NK-92 (cell line): ENCODE results near the gene DMRTC1B.
"Not testable (repeated sequence)": the region's sequence is repeated elsewhere in the genome, so short reads cannot be mapped to it uniquely, and the experiment has no call there.

Source experiments
- DNase-seq: peaks from one replicate; lab custom pipeline; 2025; ENCODE audit not compliant: unreplicated experiment; lab: John Stamatoyannopoulos, UW

The DMRTC1B gene, protein sequence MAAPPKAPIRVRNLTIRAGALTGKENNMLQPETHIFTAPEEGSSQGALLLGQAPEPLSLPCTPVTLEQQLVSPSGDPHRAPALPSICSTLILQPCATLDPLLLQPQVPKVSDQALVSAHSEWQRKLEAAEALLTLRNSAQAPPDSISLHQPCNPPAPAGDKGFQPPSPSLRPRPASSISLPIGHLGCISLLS

GRCh38 chrX:72776653-72777466 is at the start of gene DMRTC1B:
TSS of gene DMRTC1B (plus strand) at chrX:72776890. CDS start at chrX:72845136, 68,246 bp downstream.
- DNase-seq = not testable (repeated sequence)

DNA sequence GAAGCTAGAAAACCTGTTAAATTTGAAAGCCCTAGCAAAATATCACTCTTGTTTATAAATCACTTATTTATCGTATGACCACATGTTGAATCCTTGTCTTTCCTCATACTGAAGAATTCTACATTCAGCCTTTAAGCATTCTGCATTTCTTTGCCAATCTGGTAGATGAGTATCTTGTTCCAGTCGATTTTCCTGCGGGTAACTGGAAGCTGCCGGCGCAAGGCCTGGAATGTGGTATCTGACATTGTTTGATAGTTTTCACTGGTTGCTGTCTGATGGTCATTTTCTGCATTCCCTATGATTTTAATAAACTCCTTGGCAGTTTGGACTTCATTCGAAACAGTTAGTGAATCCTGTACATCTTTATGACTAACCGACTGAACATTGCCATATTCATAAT is 48.8 kb upstream of the DMRTC1B start:
- DNase-seq = no peak

GRCh38 chrX:72733636-72734035 is 43.1 kb upstream of the DMRTC1B start:
- DNase-seq = not testable (repeated sequence)

DNA sequence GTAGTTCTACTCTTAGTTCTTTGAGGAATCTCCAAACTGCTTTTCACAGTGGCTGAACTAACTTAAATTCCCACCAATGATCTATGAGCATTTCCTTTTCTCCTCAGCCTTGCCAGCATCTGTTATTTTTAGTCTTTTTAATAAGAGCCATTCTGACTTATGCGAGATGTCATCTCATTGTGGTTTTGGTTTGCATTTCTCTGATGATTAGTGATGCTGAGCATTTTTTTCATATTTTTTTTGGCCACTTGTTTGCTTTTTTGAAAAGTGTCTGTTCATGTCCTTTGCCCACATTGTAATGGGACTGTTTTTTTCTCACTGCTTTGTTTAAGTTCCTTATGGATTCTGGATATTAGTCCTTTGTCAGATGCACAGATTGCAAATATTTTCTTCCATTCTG is 41.1 kb upstream of the DMRTC1B start:
- no peak for DNase-seq

DNA sequence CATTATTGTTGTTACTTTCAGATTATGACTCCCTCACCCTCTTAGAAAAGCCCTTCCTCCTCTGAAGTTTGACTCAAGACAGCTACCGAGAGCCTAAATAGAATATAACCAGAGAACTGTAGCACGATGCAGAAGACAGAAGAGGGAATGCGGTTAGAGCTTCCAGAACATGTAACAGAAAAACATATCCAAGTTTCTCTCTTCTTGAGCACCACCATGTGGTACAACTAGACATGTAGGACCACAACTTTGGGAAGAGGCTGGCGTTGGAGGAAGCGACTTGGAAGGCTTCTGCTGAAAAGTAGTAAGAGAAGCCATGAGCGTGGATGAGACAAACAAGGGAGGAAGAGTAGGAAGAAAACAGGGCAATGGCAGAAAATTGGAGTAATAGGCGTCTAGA is 31.1 kb upstream of the DMRTC1B start:
- not testable (repeated sequence) for DNase-seq

DNA sequence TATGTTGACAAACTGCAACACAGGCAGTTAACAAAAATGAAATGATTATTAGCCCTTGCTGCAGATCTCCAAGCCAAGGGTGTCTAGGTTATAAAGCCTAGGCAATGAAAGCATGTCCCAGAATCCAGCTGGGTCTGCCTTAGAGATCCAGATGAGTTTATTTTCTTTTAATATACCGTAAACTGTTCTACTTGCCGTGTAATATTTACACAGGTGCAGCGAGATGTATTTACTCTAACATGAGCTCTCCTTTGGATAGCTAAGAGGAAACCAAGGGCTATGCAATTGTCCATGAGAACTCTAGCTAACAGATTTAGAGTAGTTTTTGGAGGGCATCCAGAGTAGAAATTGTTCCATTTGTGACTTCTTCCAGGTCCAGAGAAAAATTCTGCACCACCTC is 28.1 kb upstream of the DMRTC1B start:
- not testable (repeated sequence) for DNase-seq

DNA sequence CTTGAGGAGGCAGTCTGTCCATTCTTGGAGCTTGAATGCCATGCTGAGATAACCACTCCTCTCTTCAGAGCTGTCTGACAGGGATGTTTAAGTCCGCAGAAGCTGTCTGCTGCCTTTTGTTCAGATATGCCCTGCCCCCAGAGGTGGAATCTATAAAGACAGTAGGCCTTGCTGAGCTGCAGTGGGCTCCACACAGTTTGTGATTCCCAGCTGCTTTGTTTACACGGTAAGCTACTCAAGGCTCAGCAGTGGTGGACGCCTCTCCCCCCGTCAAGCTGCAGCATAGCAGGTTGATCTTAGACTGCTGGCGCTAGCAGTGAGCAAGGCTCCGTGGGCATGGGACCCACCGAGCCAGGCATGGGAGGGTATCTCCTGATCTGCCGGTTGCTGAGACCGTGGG is 16.2 kb upstream of the DMRTC1B start:
- DNase-seq = not testable (repeated sequence)

- not testable (repeated sequence) for DNase-seq
Measured at GRCh38 chrX:72777467-72777790, 739 bp downstream of the DMRTC1B start.

GRCh38 chrX:72778146-72778545 is 1.5 kb downstream of the DMRTC1B start:
- DNase-seq = not testable (repeated sequence)

DNA sequence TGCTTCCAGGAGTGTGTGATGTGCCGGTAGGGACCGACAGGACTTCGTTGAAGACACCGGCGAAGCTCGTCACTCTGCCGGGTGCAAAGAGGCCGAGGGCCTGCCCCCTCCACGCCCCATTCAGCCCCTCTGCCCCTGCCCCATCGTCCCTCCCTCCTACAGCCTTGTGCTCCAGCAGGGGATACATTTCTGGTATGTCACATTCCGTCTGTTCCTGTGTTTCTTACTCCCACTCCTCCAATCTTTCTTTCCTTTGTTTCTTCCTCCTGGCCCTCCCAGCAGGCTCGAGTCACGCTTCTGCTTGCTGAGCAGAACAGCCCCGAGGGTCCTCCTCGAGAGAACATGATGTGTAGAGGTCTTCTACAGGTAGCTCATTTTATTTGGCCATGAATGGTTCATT is 5.9 kb downstream of the DMRTC1B start, which contains the start of gene FAM236B:
Gene FAM236B (minus strand): TSS at position 101 of the 400 bp plus-strand sequence. CDS start 100 bp downstream, at position 1.
- DNase-seq = not testable (repeated sequence)

DNA sequence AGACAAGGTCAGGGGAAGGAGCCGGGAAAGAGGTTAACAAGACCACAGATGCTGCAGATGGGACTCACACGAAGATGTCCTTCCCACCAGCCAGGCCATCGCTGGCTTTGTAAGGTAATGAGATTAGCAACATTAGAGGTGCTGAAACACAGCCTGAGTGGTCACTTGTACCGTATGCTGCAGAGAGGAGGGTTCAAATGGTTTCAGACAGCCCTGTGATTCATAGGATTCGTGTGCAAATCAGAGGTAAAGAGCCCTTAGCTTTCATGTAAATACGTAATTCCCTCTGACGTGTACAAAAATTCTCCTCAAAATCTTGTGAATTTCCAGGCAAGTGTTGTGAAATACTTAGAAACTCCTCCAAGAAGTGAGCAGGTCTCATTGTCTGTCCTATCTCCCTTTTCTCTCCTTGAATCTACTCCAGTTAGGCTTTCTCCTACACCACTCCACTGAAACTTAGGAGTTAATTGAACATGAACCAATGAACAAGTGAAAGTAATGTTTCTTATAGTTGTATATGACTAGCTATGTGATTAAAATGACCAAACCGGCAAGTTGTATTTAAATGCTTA is 6.8 kb downstream of the DMRTC1B start:
- not testable (repeated sequence) for DNase-seq

GRCh38 chrX:72783964-72784363 is 7.3 kb downstream of the DMRTC1B start:
- DNase-seq = not testable (repeated sequence)

GRCh38 chrX:72788142-72788541 is 11.5 kb downstream of the DMRTC1B start:
- not testable (repeated sequence) for DNase-seq

DNA sequence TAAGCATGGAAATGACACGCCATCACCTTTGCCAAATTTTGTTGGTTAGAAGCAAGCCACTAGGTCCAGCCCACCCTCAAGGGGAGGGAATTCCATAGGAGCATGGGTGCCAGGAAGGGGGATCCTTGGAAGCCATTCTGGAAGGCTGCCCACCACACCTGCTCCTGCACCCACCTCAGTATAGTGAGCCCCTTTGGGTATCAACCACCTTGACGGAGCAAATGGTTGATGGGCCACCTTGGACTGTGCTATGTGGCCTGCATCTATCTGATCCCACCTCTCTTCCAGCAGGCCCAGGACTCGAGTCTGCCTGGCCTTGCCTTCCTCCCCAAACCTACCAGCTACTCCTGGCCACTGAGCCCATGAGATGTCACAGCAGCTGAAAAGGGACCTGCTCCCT is 13.7 kb downstream of the DMRTC1B start:
- DNase-seq = not testable (repeated sequence)

DNA sequence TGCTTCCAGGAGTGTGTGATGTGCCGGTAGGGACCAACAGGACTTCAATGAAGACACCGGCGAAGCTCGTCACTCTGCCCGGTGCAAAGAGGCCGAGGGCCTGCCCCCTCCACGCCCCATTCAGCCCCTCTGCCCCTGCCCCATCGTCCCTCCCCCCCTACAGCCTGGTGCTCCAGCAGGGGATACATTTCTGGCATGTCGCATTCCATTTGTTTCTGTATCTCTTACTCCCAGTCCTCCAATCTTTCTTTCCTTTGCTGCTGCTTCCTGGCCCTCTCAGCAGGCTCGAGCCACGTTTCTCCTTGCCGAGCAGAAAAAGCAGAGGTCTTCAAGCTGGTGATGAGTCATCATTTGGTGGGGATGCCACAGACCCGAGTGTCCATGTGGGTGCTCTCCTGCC is 31.4 kb downstream of the DMRTC1B start, which contains the start of gene FAM236D:
Gene FAM236D (minus strand): TSS at position 101 of the 400 bp plus-strand sequence. CDS start 100 bp downstream, at position 1.
- not testable (repeated sequence) for DNase-seq

DNA sequence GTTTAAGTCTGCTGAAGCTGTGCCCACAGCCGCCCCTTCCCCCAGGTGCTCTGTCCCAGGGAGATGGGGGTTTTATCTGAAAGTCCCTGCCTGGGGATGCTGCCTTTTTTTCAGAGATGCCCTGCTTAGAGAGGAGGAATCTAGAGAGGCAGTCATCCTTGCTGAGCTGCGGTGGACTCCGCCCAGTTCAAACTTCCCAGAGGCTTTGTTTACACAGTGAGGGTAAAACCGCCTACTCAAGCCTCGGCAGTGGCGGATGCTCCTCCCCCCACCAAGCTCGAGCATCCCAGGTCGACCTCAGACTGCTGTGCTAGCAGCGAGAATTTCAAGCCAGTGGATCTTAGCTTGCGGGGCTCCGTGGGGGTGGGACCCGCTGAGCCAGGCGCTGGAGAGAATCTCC is 54.0 kb downstream of the DMRTC1B start:
- DNase-seq = not testable (repeated sequence)

- DNase-seq = not testable (repeated sequence)
Measured at GRCh38 chrX:72837532-72837931, 60.8 kb downstream of the DMRTC1B start.

GRCh38 chrX:72882898-72883297 is 106.2 kb downstream of the DMRTC1B start:
- not testable (repeated sequence) for DNase-seq

GRCh38 chrX:72889740-72890139 is 113.0 kb downstream of the DMRTC1B start:
- not testable (repeated sequence) for DNase-seq
